Measurements from ENCODE around the gene MAP3K2.
"Not testable (repeated sequence)": the region's sequence is repeated elsewhere in the genome, so short reads cannot be mapped to it uniquely, and the experiment has no call there.

Gene MAP3K2

GRCh38 chr2:127410871-127411652 is 23.3 kb upstream of the MAP3K2 start:
- peaks cover 18% of the 10 kb centered on the region for H3K27me3 ChIP-seq (ENCODE audit: insufficient read depth, low read length)
- H3K36me3 ChIP-seq (ENCODE audit: insufficient read depth, low read depth, low read length), result no peaks in the 10 kb centered on the region
- H3K4me3 ChIP-seq (ENCODE audit: low read length), result no peak overlapping the region
- no peak overlapping the region for H3K9ac ChIP-seq (ENCODE audit: low read depth, low read length)
- no peak overlapping the region for H3K27ac ChIP-seq (ENCODE audit: low read length)
- peaks cover 5% of the 10 kb centered on the region; the same call in 1 of the 2 replicates for H3K9me3 ChIP-seq (ENCODE audit: insufficient read depth, low read depth, low read length)
- no peaks in the 10 kb centered on the region for H3K4me1 ChIP-seq (ENCODE audit: insufficient read depth, low read length)

GRCh38 chr2:127409716-127410115 is 21.9 kb upstream of the MAP3K2 start:
- H3K9ac ChIP-seq (ENCODE audit: low read depth, low read length); H3K36me3 ChIP-seq (ENCODE audit: insufficient read depth, low read depth, low read length); H3K9me3 ChIP-seq (ENCODE audit: insufficient read depth, low read depth, low read length); H3K4me3 ChIP-seq (ENCODE audit: low read length); H3K4me1 ChIP-seq (ENCODE audit: insufficient read depth, low read length); H3K27me3 ChIP-seq (ENCODE audit: insufficient read depth, low read length); H3K27ac ChIP-seq (ENCODE audit: low read length): not testable (repeated sequence)

GRCh38 chr2:127408807-127409099 is 21.0 kb upstream of the MAP3K2 start:
- Histone ChIP-seq H3K27ac (ENCODE audit: low read length) (no peak overlapping the region), H3K27me3 (ENCODE audit: insufficient read depth, low read length) (no peaks in the 10 kb centered on the region), H3K4me1 (ENCODE audit: insufficient read depth, low read length) (0 out of 2 replicates have a peak, but pooled peaks cover 6% of the 10 kb centered on the region), H3K9ac (ENCODE audit: low read depth, low read length) (peak overlapping the region; percentile 67; the same call in 1 of the 2 replicates), H3K36me3 (ENCODE audit: insufficient read depth, low read depth, low read length) (no peaks in the 10 kb centered on the region), H3K4me3 (ENCODE audit: low read length) (peak overlapping the region; percentile 68), H3K9me3 (ENCODE audit: insufficient read depth, low read depth, low read length) (peaks cover 5% of the 10 kb centered on the region; the same call in 1 of the 2 replicates)

GRCh38 chr2:127408004-127408806 is 20.4 kb upstream of the MAP3K2 start:
- H3K4me3 ChIP-seq (ENCODE audit: low read length), result peak overlapping the region; percentile 68
- H3K27me3 ChIP-seq (ENCODE audit: insufficient read depth, low read length), result no peaks in the 10 kb centered on the region
- 0 out of 2 replicates have a peak, but pooled peaks cover 6% of the 10 kb centered on the region for H3K4me1 ChIP-seq (ENCODE audit: insufficient read depth, low read length)
- H3K9me3 ChIP-seq (ENCODE audit: insufficient read depth, low read depth, low read length), result peaks cover 4% of the 10 kb centered on the region; the same call in 1 of the 2 replicates
- peak overlapping the region; percentile 67; the same call in 1 of the 2 replicates for H3K9ac ChIP-seq (ENCODE audit: low read depth, low read length)
- no peaks in the 10 kb centered on the region for H3K36me3 ChIP-seq (ENCODE audit: insufficient read depth, low read depth, low read length)
- H3K27ac ChIP-seq (ENCODE audit: low read length), result no peak overlapping the region

GRCh38 chr2:127407661-127408003 is 19.9 kb upstream of the MAP3K2 start:
- H3K27ac ChIP-seq (ENCODE audit: low read length), result no peak overlapping the region
- H3K4me1 ChIP-seq (ENCODE audit: insufficient read depth, low read length), result 0 out of 2 replicates have a peak, but pooled peaks cover 6% of the 10 kb centered on the region

GRCh38 chr2:127407091-127407490 is 19.3 kb upstream of the MAP3K2 start:
- H3K4me3 ChIP-seq (ENCODE audit: low read length), result peak overlapping the region; percentile 68; the same call in 1 of the 2 replicates
- H3K9ac ChIP-seq (ENCODE audit: low read depth, low read length), result no peak overlapping the region
- 0 out of 2 replicates have a peak, but pooled peaks cover 6% of the 10 kb centered on the region for H3K4me1 ChIP-seq (ENCODE audit: insufficient read depth, low read length)
- H3K27me3 ChIP-seq (ENCODE audit: insufficient read depth, low read length), result no peaks in the 10 kb centered on the region
- no peaks in the 10 kb centered on the region for H3K36me3 ChIP-seq (ENCODE audit: insufficient read depth, low read depth, low read length)
- no peak overlapping the region for H3K27ac ChIP-seq (ENCODE audit: low read length)
- no peaks in the 10 kb centered on the region for H3K9me3 ChIP-seq (ENCODE audit: insufficient read depth, low read depth, low read length)

More at GRCh38 chr2:127407661-127408003, 19.9 kb upstream of the MAP3K2 start:
- H3K4me3 ChIP-seq (ENCODE audit: low read length), result peak overlapping the region; percentile 68; the same call in 1 of the 2 replicates
- no peaks in the 10 kb centered on the region for H3K36me3 ChIP-seq (ENCODE audit: insufficient read depth, low read depth, low read length)
- no peaks in the 10 kb centered on the region for H3K27me3 ChIP-seq (ENCODE audit: insufficient read depth, low read length)
- no peaks in the 10 kb centered on the region for H3K9me3 ChIP-seq (ENCODE audit: insufficient read depth, low read depth, low read length)
- no peak overlapping the region for H3K9ac ChIP-seq (ENCODE audit: low read depth, low read length)

GRCh38 chr2:127406454-127406853 is 18.7 kb upstream of the MAP3K2 start:
- H3K36me3 ChIP-seq (ENCODE audit: insufficient read depth, low read depth, low read length), result no peaks in the 10 kb centered on the region
- H3K4me3 ChIP-seq (ENCODE audit: low read length), result no peak overlapping the region
- 0 out of 2 replicates have a peak, but pooled peaks cover 6% of the 10 kb centered on the region for H3K4me1 ChIP-seq (ENCODE audit: insufficient read depth, low read length)
- H3K27me3 ChIP-seq (ENCODE audit: insufficient read depth, low read length), result no peaks in the 10 kb centered on the region
- H3K9ac ChIP-seq (ENCODE audit: low read depth, low read length), result no peak overlapping the region
- no peak overlapping the region for H3K27ac ChIP-seq (ENCODE audit: low read length)
- H3K9me3 ChIP-seq (ENCODE audit: insufficient read depth, low read depth, low read length), result no peaks in the 10 kb centered on the region

- H3K4me1 ChIP-seq (ENCODE audit: insufficient read depth, low read length), result 0 out of 2 replicates have a peak, but pooled peaks cover 6% of the 10 kb centered on the region
- H3K9ac ChIP-seq (ENCODE audit: low read depth, low read length), result no peak overlapping the region
- H3K36me3 ChIP-seq (ENCODE audit: insufficient read depth, low read depth, low read length), result no peaks in the 10 kb centered on the region
- H3K27me3 ChIP-seq (ENCODE audit: insufficient read depth, low read length), result no peaks in the 10 kb centered on the region
- no peaks in the 10 kb centered on the region for H3K9me3 ChIP-seq (ENCODE audit: insufficient read depth, low read depth, low read length)
- H3K27ac ChIP-seq (ENCODE audit: low read length), result no peak overlapping the region
- no peak overlapping the region for H3K4me3 ChIP-seq (ENCODE audit: low read length)
These were observed 17.5 kb upstream of the MAP3K2 start for GRCh38 chr2:127405255-127405610.

GRCh38 chr2:127404466-127405254 is 16.9 kb upstream of the MAP3K2 start:
- Histone ChIP-seq H3K27ac (ENCODE audit: low read length) (no peak overlapping the region), H3K4me1 (ENCODE audit: insufficient read depth, low read length) (0 out of 2 replicates have a peak, but pooled peaks cover 6% of the 10 kb centered on the region)

GRCh38 chr2:127403460-127403859 is 15.7 kb upstream of the MAP3K2 start:
- no peak overlapping the region for H3K9ac ChIP-seq (ENCODE audit: low read depth, low read length)
- no peaks in the 10 kb centered on the region for H3K9me3 ChIP-seq (ENCODE audit: insufficient read depth, low read depth, low read length)
- H3K27me3 ChIP-seq (ENCODE audit: insufficient read depth, low read length), result no peaks in the 10 kb centered on the region
- no peaks in the 10 kb centered on the region for H3K36me3 ChIP-seq (ENCODE audit: insufficient read depth, low read depth, low read length)
- H3K4me1 ChIP-seq (ENCODE audit: insufficient read depth, low read length), result 0 out of 2 replicates have a peak, but pooled peaks cover 6% of the 10 kb centered on the region
- no peak overlapping the region for H3K27ac ChIP-seq (ENCODE audit: low read length)
- H3K4me3 ChIP-seq (ENCODE audit: low read length), result no peak overlapping the region

More at GRCh38 chr2:127404466-127405254, 16.9 kb upstream of the MAP3K2 start:
- H3K27me3 ChIP-seq (ENCODE audit: insufficient read depth, low read length), result no peaks in the 10 kb centered on the region
- H3K9me3 ChIP-seq (ENCODE audit: insufficient read depth, low read depth, low read length), result no peaks in the 10 kb centered on the region
- H3K36me3 ChIP-seq (ENCODE audit: insufficient read depth, low read depth, low read length), result no peaks in the 10 kb centered on the region
- no peak overlapping the region for H3K4me3 ChIP-seq (ENCODE audit: low read length)
- H3K9ac ChIP-seq (ENCODE audit: low read depth, low read length), result no peak overlapping the region

Measured in iPS-20b (cell line).